HL-60 (cell line): Measurements from ENCODE around the gene TRIM17.

Experiments
- TF ChIP-seq, protein P1 (sequence below): IDR thresholded peaks from 2 replicates; pipeline ENCODE4 v1.6.1; 2012; ENCODE audit warnings: low read depth; ENCODE audit not compliant: insufficient replicate concordance
- TF ChIP-seq, protein P2 (sequence below): IDR thresholded peaks from one replicate; pipeline ENCODE4 v1.5.1; 2011; ENCODE audit warnings: low read length, control low read depth, inconsistent platforms; ENCODE audit not compliant: insufficient read depth

DNA sequence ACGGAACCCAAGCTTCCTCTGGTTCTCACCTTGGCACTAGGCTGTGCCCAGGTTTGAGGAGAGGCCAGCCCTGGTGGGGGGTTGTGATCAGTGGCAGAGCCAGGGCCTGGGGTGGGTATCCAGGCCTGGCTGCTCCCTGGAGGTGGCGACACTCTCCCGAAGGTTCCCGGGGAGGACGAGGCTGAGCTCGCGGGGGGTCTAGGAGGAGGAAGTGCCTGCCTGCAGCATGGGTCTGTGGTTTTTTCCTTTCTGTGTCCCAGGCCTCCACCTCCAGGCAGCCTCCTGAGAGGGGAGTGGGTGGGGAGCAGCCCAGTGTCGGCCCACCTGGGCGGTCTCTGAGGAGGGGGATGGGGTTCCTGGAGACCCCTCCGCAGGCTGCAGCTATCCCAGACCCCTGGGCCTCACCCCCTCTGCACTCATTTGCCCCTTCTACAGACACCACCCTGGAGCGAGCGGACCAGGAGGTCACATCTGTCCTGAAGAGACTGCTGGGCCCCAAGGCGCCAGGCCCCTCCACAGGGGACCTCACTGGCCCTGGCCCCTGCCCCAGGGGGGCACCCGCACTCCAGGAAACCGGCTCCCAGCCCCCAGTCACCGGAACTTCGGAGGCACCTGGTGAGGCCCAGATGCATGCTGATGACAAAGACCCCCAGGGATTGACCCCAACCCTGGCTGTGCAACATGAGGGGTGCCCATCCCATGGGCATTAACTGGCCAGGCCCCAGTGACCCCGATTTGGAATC is 54.3 kb downstream of the TRIM17 start:
- TF ChIP-seq, protein P1, sequence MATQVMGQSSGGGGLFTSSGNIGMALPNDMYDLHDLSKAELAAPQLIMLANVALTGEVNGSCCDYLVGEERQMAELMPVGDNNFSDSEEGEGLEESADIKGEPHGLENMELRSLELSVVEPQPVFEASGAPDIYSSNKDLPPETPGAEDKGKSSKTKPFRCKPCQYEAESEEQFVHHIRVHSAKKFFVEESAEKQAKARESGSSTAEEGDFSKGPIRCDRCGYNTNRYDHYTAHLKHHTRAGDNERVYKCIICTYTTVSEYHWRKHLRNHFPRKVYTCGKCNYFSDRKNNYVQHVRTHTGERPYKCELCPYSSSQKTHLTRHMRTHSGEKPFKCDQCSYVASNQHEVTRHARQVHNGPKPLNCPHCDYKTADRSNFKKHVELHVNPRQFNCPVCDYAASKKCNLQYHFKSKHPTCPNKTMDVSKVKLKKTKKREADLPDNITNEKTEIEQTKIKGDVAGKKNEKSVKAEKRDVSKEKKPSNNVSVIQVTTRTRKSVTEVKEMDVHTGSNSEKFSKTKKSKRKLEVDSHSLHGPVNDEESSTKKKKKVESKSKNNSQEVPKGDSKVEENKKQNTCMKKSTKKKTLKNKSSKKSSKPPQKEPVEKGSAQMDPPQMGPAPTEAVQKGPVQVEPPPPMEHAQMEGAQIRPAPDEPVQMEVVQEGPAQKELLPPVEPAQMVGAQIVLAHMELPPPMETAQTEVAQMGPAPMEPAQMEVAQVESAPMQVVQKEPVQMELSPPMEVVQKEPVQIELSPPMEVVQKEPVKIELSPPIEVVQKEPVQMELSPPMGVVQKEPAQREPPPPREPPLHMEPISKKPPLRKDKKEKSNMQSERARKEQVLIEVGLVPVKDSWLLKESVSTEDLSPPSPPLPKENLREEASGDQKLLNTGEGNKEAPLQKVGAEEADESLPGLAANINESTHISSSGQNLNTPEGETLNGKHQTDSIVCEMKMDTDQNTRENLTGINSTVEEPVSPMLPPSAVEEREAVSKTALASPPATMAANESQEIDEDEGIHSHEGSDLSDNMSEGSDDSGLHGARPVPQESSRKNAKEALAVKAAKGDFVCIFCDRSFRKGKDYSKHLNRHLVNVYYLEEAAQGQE = no peak
- TF ChIP-seq, protein P2, sequence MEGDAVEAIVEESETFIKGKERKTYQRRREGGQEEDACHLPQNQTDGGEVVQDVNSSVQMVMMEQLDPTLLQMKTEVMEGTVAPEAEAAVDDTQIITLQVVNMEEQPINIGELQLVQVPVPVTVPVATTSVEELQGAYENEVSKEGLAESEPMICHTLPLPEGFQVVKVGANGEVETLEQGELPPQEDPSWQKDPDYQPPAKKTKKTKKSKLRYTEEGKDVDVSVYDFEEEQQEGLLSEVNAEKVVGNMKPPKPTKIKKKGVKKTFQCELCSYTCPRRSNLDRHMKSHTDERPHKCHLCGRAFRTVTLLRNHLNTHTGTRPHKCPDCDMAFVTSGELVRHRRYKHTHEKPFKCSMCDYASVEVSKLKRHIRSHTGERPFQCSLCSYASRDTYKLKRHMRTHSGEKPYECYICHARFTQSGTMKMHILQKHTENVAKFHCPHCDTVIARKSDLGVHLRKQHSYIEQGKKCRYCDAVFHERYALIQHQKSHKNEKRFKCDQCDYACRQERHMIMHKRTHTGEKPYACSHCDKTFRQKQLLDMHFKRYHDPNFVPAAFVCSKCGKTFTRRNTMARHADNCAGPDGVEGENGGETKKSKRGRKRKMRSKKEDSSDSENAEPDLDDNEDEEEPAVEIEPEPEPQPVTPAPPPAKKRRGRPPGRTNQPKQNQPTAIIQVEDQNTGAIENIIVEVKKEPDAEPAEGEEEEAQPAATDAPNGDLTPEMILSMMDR = no peak
